GM18507 (cell line): Measurements from ENCODE around the gene CDK19.
"Not testable (repeated sequence)": the region's sequence is repeated elsewhere in the genome, so short reads cannot be mapped to it uniquely, and the experiment has no call there.

Experiments used
- DNase-seq: peaks from one replicate; pipeline ENCODE4 v3.0.0; 2011; ENCODE audit warnings: low read depth; ENCODE audit not compliant: insufficient read length; ENCODE audit errors: extremely low spot score
- FAIRE-seq: peaks from 2 replicates; lab custom pipeline; 2011; peaks lifted over from hg19 to GRCh38; lab: Jason Lieb, UNC

The CDK19 gene

DNA sequence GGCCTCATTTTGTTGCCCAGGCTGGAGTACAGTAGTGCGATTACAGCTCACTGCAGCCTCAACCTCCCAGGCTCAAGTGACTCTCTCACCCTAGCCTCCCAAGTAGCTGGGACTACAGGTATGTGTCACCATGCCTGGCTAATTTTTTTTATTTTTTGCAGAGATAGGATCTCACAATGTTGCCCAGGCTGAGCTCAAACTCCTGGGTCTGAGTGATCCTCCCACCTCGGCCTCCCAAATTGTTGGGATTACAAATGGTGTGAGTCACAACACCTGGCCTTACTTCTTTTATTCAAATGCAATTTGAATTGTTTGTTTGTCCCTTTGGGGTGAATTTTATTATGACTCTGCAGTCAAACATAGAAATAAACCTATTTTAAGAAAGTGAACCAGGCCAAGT lies 207.1 kb downstream of the CDK19 start:
- FAIRE-seq (no peak), DNase-seq (no peak)

DNA sequence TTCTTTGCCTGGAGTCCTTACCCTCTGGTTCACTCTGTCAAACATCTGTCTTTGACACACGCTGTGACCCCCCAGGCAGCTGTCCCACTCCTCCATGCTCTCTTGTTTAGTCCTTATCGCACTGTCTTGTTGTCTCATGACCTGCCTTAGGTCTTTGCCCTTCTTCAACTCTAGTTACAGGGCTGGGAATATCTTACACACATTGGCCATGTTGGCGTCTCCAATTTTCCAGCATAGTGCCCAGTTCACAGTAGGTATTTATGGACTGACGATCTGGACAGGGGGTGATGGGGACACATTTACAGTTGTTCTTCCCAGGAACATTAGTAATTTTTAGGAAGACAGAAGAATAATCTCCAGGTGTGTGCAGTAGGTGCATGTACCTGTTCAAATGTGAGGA lies 209.1 kb downstream of the CDK19 start:
- DNase-seq (no peak), FAIRE-seq (no peak)

DNA sequence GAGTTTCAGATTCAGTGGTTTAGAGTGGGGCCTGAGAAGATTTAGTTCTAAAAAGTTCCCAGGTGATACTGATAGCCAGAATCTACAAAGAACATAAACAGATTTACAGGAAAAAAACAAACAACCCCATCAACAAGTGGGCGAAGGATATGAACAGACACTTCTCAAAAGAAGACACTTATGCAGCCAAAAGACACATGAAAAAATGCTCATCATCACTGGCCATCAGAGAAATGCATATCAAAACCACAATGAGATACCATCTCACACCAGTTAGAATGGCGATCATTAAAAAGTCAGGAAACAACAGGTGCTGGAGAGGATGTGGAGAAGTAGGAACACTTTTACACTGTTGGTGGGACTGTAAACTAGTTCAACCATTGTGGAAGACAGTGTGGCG lies 214.6 kb downstream of the CDK19 start:
- DNase-seq = not testable (repeated sequence)

DNA sequence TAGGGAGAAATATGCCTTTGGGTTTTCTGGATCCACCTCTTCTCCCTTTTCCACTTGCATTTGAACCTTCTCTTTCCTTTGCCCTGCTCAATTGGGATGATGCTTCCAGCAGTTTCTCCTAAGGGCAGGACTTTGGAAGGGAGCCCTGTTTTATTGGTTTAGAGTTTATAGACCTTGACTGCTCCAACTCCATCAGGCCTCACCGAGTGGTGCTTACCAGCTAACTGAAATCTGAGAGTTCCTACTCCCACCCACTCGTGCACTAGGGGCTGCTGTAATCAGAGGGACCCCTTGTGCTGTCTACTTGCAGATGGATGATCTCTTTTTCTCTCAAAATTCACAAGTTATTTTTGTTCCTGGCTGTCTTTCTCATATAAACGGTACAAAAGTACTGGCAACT lies 217.5 kb downstream of the CDK19 start:
- no peak for FAIRE-seq
- DNase-seq = no peak

More for the DNA sequence above, 214.6 kb downstream of the CDK19 start:
- not testable (repeated sequence) for FAIRE-seq

DNA sequence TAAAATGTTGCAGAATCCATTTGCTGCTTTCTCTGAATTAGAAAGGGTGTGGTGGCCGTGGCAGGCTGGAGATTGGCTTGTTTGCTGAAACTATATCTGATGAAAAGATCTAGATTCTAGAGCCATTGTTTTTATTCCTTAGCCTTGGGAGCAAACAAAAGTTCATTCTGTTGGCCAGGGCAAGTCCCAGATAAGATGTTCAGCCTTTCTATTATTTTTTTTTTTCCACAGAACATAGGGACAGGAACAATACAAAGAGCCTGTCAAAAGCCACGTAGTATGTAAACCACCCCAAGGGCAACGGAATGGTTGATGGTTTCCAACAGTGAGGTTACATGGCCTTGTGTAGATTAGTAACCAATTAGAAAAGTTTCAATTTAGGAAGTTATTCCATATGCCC lies 218.9 kb downstream of the CDK19 start:
- DNase-seq (no peak), FAIRE-seq (no peak)

DNA sequence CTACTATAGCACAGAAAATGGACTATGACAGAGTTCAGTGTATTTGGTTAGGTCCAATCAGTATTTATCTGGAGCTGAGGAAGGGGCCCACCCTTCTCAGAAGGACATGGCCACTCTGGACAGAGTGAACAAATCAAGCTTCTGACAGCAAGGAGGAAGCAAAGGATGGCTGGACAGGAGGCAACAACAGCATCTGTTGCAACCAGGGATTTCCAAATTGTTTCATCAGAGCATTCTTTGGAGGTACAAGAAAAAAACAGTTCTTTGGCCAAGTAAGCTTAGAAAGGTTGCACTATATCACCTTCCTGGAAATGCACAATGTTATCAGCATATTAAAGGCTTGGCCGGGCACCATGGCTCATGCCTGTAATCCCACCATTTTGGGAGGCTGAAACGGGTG lies 220.2 kb downstream of the CDK19 start:
- FAIRE-seq (no peak), DNase-seq (no peak)

DNA sequence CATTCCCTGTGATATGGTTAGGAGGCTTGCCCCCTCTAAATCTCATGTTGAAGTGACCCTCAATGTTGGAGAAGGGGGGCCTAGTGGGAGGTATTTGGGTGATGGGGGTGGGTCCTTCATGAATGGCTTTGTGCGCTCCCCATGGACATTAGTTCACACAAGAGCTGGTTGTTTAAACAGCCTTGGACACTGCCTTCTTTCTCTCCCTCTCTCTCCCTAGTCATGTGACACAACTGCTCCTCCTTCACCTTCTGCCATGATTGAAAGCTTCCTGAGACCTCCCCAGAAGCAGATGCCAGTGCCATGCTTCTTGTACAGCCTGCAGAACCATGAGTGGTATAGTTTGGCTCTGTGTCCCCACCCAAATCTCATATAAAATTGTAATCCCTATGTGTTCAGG lies 221.6 kb downstream of the CDK19 start:
- FAIRE-seq (no peak), DNase-seq (no peak)

DNA sequence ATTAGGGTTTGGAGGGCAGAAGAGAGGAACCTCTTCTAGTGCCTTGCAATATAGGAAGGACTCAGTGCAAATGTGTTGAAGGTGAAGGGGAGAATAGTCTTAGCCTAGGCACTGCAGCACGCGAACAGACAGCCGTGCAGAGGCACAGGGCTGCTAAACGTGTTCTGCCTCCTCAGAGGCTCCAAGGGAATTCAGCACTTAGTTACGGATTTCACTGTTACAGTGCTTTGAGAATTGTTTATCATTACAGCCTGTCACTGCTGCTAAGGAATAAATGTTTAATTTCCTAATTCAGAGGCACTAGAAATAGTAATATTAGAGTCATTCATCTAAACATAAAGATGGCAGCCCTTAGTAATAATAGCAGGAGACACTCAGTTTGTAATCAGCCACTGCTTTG lies 222.5 kb downstream of the CDK19 start:
- DNase-seq (no peak), FAIRE-seq (no peak)

DNA sequence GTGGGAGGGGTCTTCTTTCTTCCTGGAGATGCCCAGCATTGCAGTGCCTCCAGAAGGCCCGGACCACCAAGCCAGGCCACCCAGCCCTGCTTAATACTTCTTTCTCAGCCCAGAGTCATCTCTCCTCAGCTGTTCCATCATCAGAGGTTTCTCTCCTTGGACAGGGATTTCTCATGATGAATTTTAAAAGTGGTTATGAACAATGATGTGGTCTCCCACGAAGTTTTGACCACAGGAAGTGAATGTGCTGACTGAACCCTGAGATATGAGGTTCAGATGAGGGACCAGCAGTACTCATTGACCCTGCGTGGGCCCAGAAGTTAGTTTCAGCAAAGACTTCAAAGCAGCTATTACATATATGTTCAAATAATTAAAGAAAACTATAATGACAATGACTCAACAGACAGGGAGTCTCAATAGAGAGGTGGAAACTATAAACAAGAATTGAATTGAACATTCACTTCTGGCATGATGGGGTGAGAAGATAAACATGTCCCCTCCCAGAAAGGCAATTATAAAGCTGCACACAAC lies 224.4 kb downstream of the CDK19 start:
- DNase-seq (no peak), FAIRE-seq (peak; percentile 12)

DNA sequence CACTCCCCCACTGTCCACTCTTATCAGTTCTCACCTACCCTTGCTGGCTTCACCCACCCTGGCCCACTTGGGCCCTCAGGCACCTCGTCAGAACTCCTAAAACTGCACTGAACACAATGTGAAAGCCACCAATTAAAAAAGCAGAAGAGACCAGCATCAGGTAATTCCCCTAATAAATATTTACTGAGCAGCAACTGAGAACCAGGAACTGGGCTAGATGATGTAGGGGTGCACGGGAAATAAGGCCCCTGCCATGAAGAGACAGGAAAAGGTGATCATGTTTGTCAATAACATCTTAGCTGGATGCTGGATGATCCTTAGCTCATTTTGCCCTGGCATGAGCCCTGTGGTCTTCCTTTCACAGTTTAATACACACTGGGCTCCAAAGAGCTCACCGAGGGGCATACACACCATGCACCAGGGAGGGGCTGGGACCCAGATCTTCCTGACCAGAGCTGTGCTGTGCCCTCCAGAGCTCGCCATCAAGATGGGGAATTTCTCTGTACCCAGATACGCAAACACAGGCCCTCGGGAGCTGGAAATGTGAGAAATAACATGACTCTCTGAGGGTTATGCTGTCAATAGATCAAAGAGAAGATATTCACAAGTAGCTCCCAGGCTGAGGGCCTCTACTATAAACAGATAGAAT lies 225.3 kb downstream of the CDK19 start:
- FAIRE-seq (peak; percentile 77), DNase-seq (peak; percentile 46)

DNA sequence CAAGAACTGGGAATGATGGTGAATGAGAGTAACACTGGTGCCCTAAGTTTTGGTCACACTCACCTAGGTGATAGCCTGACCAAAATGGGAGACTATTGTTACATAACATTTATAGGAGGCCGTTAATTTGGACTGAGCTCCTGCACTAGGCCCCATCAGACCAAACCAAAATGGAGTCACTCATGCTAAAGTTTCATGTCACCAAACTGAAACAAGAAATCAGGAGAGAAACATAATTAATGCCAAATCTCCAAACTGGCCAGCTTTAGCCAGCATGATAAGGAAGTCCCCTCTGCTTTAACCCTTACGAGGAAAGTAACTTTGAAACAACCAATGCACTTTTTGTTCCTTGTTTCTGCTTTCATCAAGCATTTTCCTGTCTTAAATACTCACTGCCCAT lies 227.9 kb downstream of the CDK19 start:
- FAIRE-seq (no peak), DNase-seq (no peak)

DNA sequence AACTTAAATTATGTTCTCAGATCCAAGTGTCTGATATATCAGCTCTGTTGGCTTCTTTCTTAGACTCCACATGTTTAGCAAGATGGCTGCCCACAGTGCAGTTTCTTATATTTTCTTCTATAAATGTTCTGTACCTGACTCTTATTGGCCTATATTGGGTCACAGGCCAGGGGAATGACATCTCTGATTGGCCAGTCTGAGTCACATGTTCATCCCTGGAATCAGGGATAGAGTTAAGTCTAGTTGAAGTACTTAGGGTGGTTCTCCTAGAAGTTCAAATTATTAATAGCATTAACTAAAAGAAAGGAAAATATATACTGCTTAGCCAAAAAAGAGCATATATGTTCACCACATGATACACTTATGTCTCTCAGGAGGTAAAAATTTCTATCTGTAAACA lies 233.6 kb downstream of the CDK19 start:
- no peak for FAIRE-seq
- no peak for DNase-seq

DNA sequence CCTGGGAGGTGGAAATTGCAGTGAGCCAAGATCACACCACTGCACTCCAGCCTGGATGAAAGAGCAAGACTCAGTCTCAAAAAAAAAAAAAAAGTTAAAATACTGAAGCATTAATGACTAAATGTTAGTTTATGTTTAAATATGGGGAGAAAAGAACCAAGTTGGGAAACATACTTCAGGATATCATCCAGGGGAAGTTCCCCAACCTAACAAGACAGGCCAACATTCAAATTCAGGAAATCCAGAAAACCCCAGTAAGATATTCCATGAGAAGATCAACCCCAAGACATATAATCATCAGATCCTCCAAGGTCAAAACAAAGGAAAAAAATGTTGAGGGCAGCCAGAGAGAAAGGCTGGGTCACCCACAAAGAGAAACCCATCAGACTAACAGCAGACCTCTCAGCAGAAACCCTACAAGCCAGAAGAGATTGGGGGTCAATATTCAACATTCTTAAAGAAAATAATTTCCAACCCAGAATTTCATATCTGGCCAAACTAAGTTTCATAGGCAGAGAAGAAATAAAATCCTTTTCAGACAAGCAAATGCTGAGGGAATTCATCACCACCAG lies 237.6 kb downstream of the CDK19 start:
- not testable (repeated sequence) for DNase-seq, FAIRE-seq

DNA sequence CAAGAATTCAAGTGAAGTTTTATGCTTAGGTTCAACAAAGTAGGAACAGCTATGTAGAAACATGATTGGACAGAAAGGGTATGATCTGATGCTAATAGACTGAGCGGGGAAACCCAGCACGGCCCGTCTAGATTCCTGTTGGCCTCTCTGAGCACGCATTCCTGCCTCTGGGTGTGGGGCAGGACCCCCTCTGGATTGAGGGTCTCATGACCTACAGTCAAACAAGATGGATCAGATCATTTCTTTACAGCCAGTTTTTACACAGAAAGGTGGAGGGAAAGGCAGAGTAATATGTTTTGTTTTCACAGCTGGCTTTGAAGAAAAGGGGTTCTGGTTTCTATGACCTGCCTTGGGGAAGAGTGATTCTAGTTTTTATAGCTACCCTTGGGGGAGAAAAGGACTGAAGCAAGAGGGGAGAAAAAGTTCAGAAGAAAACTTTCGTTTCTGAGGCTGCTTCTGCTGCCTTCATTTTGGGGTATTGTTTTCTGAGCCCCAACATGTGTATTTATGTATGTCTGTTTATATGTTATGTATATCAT lies 239.3 kb downstream of the CDK19 start:
- DNase-seq (no peak), FAIRE-seq (no peak)

DNA sequence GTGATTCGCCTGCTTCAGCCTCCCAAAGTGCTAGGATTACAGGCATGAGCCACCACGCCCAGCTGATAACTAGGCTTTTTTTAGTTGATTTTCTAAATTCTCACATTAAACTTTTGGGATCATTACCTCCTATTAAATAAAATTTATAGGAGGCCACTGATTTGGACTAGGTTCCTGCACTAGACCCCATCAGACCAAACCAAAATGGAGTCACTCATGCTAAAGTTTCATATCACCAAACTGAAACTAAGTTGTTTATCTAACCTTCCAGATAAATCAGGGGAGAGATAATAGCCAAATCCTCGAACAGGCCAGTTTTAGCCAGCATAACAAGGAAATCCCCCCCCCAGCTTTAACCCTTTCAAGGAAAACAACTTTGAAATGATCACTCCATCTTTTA lies 240.5 kb downstream of the CDK19 start:
- DNase-seq = no peak
- FAIRE-seq = no peak

DNA sequence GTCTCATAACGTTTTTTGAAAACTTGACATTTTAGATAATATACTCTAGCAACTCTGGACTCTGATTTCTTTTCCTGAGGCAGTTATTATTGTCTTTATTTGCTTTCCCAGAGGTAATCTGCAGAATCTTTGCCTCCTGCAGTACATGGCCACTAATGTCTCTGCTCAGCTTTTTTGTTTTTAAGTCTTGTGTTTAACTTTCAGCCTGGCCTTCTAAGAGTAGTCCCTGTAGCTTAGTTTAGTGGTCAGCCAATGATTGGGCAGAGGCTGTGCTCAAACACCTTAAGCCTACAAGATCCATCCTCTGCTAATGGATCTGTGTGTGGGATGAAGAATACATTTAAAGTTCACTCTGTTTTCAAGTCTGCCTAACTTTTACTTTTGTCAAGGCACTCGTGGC lies 241.7 kb downstream of the CDK19 start:
- FAIRE-seq = no peak
- DNase-seq = no peak

DNA sequence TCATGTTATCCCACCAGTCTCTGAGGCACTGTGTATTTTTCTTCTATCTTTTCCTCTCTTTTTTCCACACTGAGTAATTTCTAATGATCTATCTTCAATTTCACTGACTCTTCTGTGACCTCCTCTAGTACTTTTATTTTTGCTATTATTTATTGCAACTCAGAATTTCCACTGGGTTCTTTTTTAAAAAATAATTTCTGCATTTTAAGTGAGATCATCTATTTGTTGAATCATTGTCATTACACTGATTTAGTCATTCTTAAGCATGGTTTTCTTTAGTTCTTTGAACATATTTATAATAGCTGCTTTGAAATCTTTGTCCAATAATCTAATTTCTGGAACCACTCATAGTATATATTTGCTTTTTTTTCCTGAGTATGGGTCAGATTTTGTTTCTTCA lies 242.1 kb downstream of the CDK19 start:
- no peak for FAIRE-seq

DNA sequence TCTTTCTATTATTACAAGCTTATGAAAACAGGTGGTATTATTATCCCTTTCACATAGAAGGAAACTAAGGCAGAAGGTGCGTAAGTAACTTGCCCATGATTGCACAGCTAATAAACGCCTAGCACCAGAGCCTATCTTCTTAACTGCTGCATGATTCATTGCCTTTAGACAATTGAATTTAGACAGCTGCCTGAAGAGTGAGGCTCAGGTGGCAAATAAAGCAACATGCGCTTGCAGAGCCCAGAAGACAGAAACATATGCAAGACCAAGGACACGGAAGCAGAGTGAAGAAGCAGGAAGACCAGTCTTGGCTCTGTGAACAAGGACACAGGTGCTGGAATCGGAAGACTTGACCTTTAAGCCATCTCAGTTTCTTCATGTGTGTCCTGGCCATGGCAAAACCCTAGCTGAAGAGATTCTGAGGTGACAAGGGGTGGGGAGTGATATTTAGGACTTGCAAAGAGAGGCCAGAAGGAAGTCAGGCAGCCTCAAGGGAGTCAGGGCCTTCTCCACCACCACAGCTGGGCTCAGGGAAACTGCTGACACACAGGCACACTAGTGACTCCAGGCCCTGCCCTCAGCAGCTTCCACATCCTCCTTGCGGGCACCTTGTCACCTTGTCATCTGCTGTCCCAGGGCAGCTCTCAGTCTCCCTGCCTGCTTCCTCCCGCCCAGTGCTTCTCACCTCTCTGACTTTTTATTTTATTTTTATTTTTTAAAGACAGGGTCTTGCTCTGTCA lies 247.1 kb downstream of the CDK19 start:
- DNase-seq = no peak
- no peak for FAIRE-seq

More for the DNA sequence above, 242.1 kb downstream of the CDK19 start:
- no peak for DNase-seq

DNA sequence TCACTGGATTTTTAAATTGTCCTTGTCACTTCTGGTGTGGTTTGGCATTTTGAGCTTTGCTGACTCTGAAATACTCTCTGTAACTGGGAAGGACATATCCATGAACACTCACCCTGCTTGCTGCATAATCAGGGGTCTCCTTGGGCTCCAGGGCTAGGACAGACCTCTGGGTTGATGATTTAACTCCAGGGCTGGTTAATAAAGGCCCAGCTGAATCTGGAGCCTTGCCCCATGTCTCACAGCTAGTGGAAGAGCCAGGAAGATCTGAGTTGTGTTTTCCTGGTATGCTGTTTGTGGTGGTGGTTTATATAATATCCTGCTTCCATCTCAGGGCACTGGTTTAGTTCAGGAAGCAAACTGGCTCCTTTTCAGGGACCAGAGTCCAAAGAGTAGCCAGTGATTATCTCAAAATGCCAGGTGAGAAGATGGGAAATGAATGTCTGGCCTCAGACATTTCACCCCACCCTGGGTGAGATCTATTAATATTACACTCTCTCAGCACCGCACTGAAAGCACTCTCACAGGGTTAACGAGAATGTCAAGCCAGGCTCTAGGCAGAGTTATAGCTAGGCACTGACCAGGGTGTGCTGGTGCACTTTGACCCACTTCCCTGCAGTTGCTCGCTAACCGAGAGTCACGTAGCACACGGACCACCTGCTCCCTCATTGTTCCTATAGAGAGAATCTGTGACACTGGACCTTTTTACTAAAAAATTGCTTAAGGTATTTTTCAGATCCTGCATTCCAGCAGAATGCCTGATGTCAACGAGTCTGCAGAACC lies 248.7 kb downstream of the CDK19 start:
- DNase-seq (no peak), FAIRE-seq (no peak)
